PFSK-1 (cell line): ENCODE results near the gene ODAD4.

Experiments used
- FOXP2 ChIP-seq: optimal IDR thresholded peaks from 2 replicates; pipeline ENCODE3; 2011; ENCODE audit warnings: borderline replicate concordance, control low read depth, inconsistent platforms; ENCODE audit not compliant: insufficient read depth; ENCODE audit errors: extremely low read length, extremely low read depth
- POLR2AphosphoS5 ChIP-seq: IDR thresholded peaks from 2 replicates; pipeline ENCODE4 v1.6.1; 2012; ENCODE audit warnings: low read depth, mild to moderate bottlenecking, control low read depth, low read length, moderate library complexity
- SIN3A ChIP-seq: IDR thresholded peaks from 2 replicates; pipeline ENCODE4 v1.6.1; 2012; ENCODE audit warnings: mild to moderate bottlenecking, low read length, moderate library complexity, borderline replicate concordance; ENCODE audit not compliant: insufficient read depth
- TAF1 ChIP-seq: IDR thresholded peaks from 2 replicates; pipeline ENCODE4 v1.6.1; 2012; ENCODE audit warnings: low read length, control low read depth, borderline replicate concordance; ENCODE audit not compliant: insufficient read depth
- TF ChIP-seq, protein P1 (sequence below), 2 experiments: IDR thresholded peaks; 2 replicates each; pipeline versions ENCODE4 v1.6.1 to v1.8.0; 2011 to 2012; ENCODE audit warnings: low read depth in 2 of 2, low read length in 2 of 2, control low read depth in 1 of 2, inconsistent platforms in 1 of 2, mild to moderate bottlenecking in 1 of 2, moderate library complexity in 1 of 2; ENCODE audit not compliant: insufficient read depth in 1 of 2

ODAD4 gene

DNA sequence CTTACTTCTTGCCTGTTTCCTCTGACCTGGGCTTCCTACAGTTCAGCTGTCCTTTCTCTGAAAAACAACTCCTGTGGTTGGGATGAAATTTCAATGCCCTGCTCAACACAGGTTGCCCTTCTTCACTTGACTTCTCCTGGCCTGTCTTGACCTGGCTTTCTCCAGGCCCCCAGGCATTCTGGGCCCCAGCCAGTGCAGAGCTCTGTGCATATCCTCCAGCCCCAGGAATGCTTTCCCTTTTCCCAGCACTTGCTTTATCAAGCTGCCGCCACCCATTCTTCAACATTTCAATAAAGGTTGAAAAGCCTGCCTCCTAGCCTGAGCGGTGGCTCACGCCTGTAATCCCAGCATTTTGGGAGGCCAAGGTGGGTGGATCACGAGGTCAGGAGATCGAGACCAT is 10.8 kb downstream of the ODAD4 start:
- no peak for TF ChIP-seq FOXP2
- TF ChIP-seq, protein P1, sequence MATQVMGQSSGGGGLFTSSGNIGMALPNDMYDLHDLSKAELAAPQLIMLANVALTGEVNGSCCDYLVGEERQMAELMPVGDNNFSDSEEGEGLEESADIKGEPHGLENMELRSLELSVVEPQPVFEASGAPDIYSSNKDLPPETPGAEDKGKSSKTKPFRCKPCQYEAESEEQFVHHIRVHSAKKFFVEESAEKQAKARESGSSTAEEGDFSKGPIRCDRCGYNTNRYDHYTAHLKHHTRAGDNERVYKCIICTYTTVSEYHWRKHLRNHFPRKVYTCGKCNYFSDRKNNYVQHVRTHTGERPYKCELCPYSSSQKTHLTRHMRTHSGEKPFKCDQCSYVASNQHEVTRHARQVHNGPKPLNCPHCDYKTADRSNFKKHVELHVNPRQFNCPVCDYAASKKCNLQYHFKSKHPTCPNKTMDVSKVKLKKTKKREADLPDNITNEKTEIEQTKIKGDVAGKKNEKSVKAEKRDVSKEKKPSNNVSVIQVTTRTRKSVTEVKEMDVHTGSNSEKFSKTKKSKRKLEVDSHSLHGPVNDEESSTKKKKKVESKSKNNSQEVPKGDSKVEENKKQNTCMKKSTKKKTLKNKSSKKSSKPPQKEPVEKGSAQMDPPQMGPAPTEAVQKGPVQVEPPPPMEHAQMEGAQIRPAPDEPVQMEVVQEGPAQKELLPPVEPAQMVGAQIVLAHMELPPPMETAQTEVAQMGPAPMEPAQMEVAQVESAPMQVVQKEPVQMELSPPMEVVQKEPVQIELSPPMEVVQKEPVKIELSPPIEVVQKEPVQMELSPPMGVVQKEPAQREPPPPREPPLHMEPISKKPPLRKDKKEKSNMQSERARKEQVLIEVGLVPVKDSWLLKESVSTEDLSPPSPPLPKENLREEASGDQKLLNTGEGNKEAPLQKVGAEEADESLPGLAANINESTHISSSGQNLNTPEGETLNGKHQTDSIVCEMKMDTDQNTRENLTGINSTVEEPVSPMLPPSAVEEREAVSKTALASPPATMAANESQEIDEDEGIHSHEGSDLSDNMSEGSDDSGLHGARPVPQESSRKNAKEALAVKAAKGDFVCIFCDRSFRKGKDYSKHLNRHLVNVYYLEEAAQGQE (IDR thresholded peaks at IDR 0.05; ENCODE audit: insufficient read depth in 1 of 2, low read depth in 2 of 2, low read length in 2 of 2), result no peak

DNA sequence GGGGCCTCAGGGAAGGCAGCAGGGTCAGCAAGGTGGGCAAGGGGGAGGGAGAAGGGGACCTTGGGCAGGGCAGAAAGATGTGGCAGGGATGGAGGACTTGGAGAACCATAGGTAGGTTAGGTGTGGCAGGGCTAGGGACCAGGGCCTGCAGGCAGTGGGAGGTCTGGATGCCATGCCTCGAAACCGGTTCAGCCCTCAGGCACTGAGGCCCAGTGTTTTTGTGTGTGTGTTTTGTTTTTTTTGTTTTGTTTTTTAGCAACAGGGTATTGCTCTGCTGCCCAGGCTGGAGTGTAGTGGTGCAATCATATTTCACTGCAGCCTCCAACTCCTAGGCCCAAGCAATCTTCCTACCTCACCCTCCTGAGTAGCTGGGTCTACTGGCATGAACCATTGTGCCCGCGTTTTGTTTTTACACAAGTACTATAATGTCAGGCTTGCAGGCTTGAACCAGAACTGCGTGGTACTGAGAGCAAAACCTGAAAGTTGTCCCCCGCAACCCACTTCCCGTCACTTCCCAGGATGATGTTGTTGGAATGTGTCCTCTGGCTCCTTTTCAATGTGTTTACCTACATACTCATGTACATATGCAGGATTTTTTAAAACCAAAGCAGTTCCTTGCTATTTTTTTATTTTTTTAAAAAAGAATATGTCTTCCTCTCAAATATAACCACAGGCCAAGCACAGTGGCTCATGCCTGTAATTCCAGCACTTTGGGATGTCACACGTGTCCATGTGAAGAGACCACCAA is 12.4 kb downstream of the ODAD4 start:
- no peak for TF ChIP-seq SIN3A
- TF ChIP-seq, protein P1 (IDR thresholded peaks at IDR 0.05; ENCODE audit: insufficient read depth in 1 of 2, low read depth in 2 of 2, low read length in 2 of 2), result no peak
- TF ChIP-seq POLR2AphosphoS5, result no peak
- TF ChIP-seq TAF1, result no peak
- TF ChIP-seq FOXP2, result no peak

DNA sequence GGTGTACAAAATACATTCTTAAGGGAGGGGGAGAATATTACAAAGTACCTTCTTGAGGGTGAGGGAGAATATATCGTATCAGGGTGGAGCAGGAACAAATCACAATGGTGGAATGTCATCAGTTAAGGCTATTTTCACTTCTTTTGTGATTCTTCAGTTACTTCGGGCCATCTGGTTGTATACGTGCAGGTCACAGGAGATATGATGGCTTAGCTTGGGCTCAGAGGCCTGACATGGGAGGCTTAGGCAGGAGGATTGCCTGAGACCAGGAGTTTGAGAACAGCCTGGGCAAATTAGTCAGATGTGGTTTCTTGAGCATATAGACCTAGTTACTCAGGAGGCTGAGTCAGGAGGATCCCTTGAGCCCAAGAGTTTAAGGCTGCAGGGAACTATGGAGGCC is 13.1 kb downstream of the ODAD4 start:
- TF ChIP-seq FOXP2 (no peak), POLR2AphosphoS5 (no peak), TAF1 (no peak), SIN3A (no peak)
- TF ChIP-seq, protein P1 (IDR thresholded peaks at IDR 0.05; ENCODE audit: insufficient read depth in 1 of 2, low read depth in 2 of 2, low read length in 2 of 2), result no peak

DNA sequence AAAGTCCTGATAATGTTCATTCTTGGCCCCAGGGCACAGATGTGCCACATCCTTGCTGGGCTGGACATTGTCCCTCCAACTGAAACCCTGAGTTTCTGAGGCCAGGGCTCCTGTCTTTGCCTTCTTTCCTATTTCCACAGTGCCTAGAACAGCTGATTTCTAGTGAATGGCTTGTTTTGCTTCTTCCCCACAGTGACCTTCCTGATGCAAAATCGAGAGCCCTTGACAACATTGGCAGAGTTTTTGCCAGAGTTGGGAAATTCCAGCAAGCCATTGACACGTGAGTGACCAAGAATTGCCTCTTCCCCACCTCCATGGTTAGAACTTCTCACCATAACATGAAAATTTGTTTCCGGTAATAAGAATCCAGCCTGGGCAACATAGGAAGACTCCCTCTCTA is 14.5 kb downstream of the ODAD4 start:
- TF ChIP-seq SIN3A (no peak), POLR2AphosphoS5 (no peak)
- TF ChIP-seq, protein P1 (IDR thresholded peaks at IDR 0.05; ENCODE audit: insufficient read depth in 1 of 2, low read depth in 2 of 2, low read length in 2 of 2), result no peak
